Activated T-helper 2 cell treated with anti-CD3 and anti-CD28 coated beads, Interferon-gamma antibody, Interleukin-2, Interleukin-4, amounts not matched to agents 10 μg/mL and 5 μg/mL and 100 μg/mL, durations not matched to agents 14 hours and 24 hours and 36 hours (primary cell): ENCODE results near the gene CIPC. TPM values are rescaled to one million over a fixed set of nuclear protein-coding genes. Genes with fewer than 3 reads are reported as not detected.

Source experiments
- DNase-seq: peaks from one replicate; pipeline ENCODE4 v3.0.0; 2021; ENCODE audit warnings: low spot score
- H3K27ac Mint-ChIP-seq: one replicate; pipeline ENCODE4 v1.8.0; 2021; ENCODE audit warnings: mixed read lengths
- H3K27me3 Mint-ChIP-seq: one replicate; pipeline ENCODE4 v1.8.0; 2021; ENCODE audit warnings: low read depth, mixed read lengths
- H3K36me3 Mint-ChIP-seq: one replicate; pipeline ENCODE4 v1.8.0; 2021; ENCODE audit warnings: low read depth, mixed read lengths
- H3K4me1 Mint-ChIP-seq: one replicate; pipeline ENCODE4 v1.8.0; 2021; ENCODE audit warnings: low read depth, mixed read lengths
- H3K4me3 Mint-ChIP-seq: one replicate; pipeline ENCODE4 v1.8.0; 2021; ENCODE audit warnings: low read depth, mild to moderate bottlenecking, moderate library complexity, mixed read lengths
- H3K9me3 Mint-ChIP-seq: one replicate; pipeline ENCODE4 v1.8.0; 2021; ENCODE audit warnings: mixed read lengths
- intact Hi-C: fragments of 100-400 bp; cut with micrococcal nuclease; formaldehyde crosslinking; loops from one replicate; pipeline ENCODE4 v1.15.1; 2023
- total RNA-seq: library from RNA; stranded (reverse); gene quantifications from 2 replicates; pipeline ENCODE4 v1.2.3, GENCODE V29; 2022

CIPC gene
- total RNA-seq, 1 donor from 2014 or later, result 11.3 TPM

GRCh38 chr14:77063571-77064171 lies 34.4 kb upstream of the CIPC start:
- Mint-ChIP-seq H3K4me1 (peaks cover 3% of the 10 kb centered on the region), H3K36me3 (no peaks in the 10 kb centered on the region), H3K9me3 (no peaks in the 10 kb centered on the region), H3K27me3 (no peaks in the 10 kb centered on the region), H3K27ac (no peak overlapping the region), H3K4me3 (no peak overlapping the region)
- no peak for DNase-seq
- intact Hi-C loops, result no loop called here

GRCh38 chr14:77064521-77065178 lies 33.4 kb upstream of the CIPC start:
- Mint-ChIP-seq H3K4me3 (no peak overlapping the region), H3K4me1 (no peaks in the 10 kb centered on the region), H3K36me3 (no peaks in the 10 kb centered on the region), H3K27ac (no peak overlapping the region), H3K9me3 (no peaks in the 10 kb centered on the region), H3K27me3 (no peaks in the 10 kb centered on the region)
- DNase-seq, result no peak
- intact Hi-C loops, result no loop called here

- Mint-ChIP-seq H3K9me3 (no peaks in the 10 kb centered on the region), H3K27me3 (no peaks in the 10 kb centered on the region), H3K27ac (no peak overlapping the region), H3K4me1 (no peaks in the 10 kb centered on the region), H3K4me3 (no peak overlapping the region), H3K36me3 (no peaks in the 10 kb centered on the region)
- DNase-seq, result no peak
- intact Hi-C loops, result no loop called here
These were observed 32.0 kb upstream of the CIPC start for GRCh38 chr14:77065851-77066577.

GRCh38 chr14:77066578-77067172 lies 31.4 kb upstream of the CIPC start:
- Mint-ChIP-seq H3K9me3 (no peaks in the 10 kb centered on the region), H3K27me3 (no peaks in the 10 kb centered on the region), H3K4me1 (no peaks in the 10 kb centered on the region), H3K27ac (no peak overlapping the region), H3K36me3 (no peaks in the 10 kb centered on the region), H3K4me3 (no peak overlapping the region)
- intact Hi-C loops, result no loop called here
- DNase-seq, result no peak

GRCh38 chr14:77067632-77068516 lies 30.2 kb upstream of the CIPC start:
- intact Hi-C loops, result no loop called here
- no peaks in the 10 kb centered on the region for H3K4me1 Mint-ChIP-seq
- H3K36me3 Mint-ChIP-seq, result no peaks in the 10 kb centered on the region
- H3K9me3 Mint-ChIP-seq, result no peaks in the 10 kb centered on the region
- H3K27ac Mint-ChIP-seq, result no peak overlapping the region
- DNase-seq, result peak; percentile 45
- H3K4me3 Mint-ChIP-seq, result no peak overlapping the region
- H3K27me3 Mint-ChIP-seq, result no peaks in the 10 kb centered on the region

- Mint-ChIP-seq H3K27ac (no peak overlapping the region), H3K27me3 (no peaks in the 10 kb centered on the region), H3K36me3 (no peaks in the 10 kb centered on the region), H3K4me3 (no peak overlapping the region), H3K4me1 (no peaks in the 10 kb centered on the region), H3K9me3 (no peaks in the 10 kb centered on the region)
- DNase-seq, result no peak
- intact Hi-C loops, result no loop called here
These were observed 29.4 kb upstream of the CIPC start for GRCh38 chr14:77068517-77069200.

GRCh38 chr14:77069551-77069950 lies 28.5 kb upstream of the CIPC start:
- no peak for DNase-seq
- no peaks in the 10 kb centered on the region for H3K36me3 Mint-ChIP-seq
- no peak overlapping the region for H3K4me3 Mint-ChIP-seq
- no peaks in the 10 kb centered on the region for H3K9me3 Mint-ChIP-seq
- H3K4me1 Mint-ChIP-seq, result no peaks in the 10 kb centered on the region
- no peaks in the 10 kb centered on the region for H3K27me3 Mint-ChIP-seq
- H3K27ac Mint-ChIP-seq, result no peak overlapping the region
- intact Hi-C loops, result no loop called here

- no peaks in the 10 kb centered on the region for H3K4me1 Mint-ChIP-seq
- intact Hi-C loops, result loop anchor here (5.0 kb wide), 1 partner anchor 360 kb away; no protein-coding TSS in a partner anchor
These were observed 26.1 kb upstream of the CIPC start for GRCh38 chr14:77071938-77072388.

GRCh38 chr14:77074969-77075368 lies 23.1 kb upstream of the CIPC start:
- Mint-ChIP-seq H3K4me1 (no peaks in the 10 kb centered on the region), H3K27me3 (peaks cover 1% of the 10 kb centered on the region), H3K4me3 (no peak overlapping the region), H3K36me3 (no peaks in the 10 kb centered on the region), H3K27ac (no peak overlapping the region), H3K9me3 (no peaks in the 10 kb centered on the region)
- no peak for DNase-seq
- intact Hi-C loops, result loop anchor here (5.0 kb wide), 1 partner anchor 363 kb away; no protein-coding TSS in a partner anchor

More at GRCh38 chr14:77071938-77072388, 26.1 kb upstream of the CIPC start:
- Mint-ChIP-seq H3K27me3 (peaks cover 1% of the 10 kb centered on the region), H3K36me3 (no peaks in the 10 kb centered on the region), H3K4me3 (no peak overlapping the region), H3K27ac (no peak overlapping the region), H3K9me3 (no peaks in the 10 kb centered on the region)
- no peak for DNase-seq

- Mint-ChIP-seq H3K4me1 (no peaks in the 10 kb centered on the region), H3K9me3 (peaks cover 3% of the 10 kb centered on the region), H3K27me3 (peaks cover 1% of the 10 kb centered on the region), H3K36me3 (no peaks in the 10 kb centered on the region), H3K27ac (no peak overlapping the region), H3K4me3 (no peak overlapping the region)
- intact Hi-C loops, result no loop called here
- DNase-seq, result no peak
These were observed 21.9 kb upstream of the CIPC start for GRCh38 chr14:77076113-77076631.

GRCh38 chr14:77077040-77077439 lies 21.0 kb upstream of the CIPC start:
- Mint-ChIP-seq H3K4me3 (no peak overlapping the region), H3K27me3 (peaks cover 1% of the 10 kb centered on the region), H3K27ac (no peak overlapping the region), H3K9me3 (peaks cover 3% of the 10 kb centered on the region), H3K36me3 (no peaks in the 10 kb centered on the region), H3K4me1 (no peaks in the 10 kb centered on the region)
- DNase-seq, result no peak
- intact Hi-C loops, result no loop called here
